Esophagus squamous epithelium (tissue), 4 donors: ENCODE data around the gene HOXC10.

Experiments used
- CTCF ChIP-seq, 6 experiments: fragments of 450-650 bp in 4 of 6; fragments of 200-600 bp in 2 of 6; sonication (generic) in 2 of 6; IDR thresholded peaks; one replicate each; pipeline ENCODE4 v1.5.1; 2016 to 2019; ENCODE audit warnings: antibody characterized with exemption in 6 of 6, mild to moderate bottlenecking in 4 of 6, moderate library complexity in 4 of 6
- POLR2A ChIP-seq, 4 donors: fragments of 450-650 bp; IDR thresholded peaks; one replicate each; pipeline ENCODE4 v1.6.1; 2017; ENCODE audit warnings: antibody characterized with exemption in 4 of 4, mild to moderate bottlenecking in 4 of 4, moderate library complexity in 3 of 4

GRCh38 chr12:53955036-53955775 is 29.7 kb upstream of the HOXC10 start:
- TF ChIP-seq POLR2A (IDR thresholded peaks at IDR 0.05) (no peak), CTCF (IDR thresholded peaks at IDR 0.05) (no peak)
